ENCODE data around the gene PLEKHA7.

GRCh38 chr11:16832193-16832539, 182.0 kb downstream of the PLEKHA7 start:
- TF ChIP-seq POLR2A (IDR thresholded peaks at IDR 0.05) (no peak), CTCF (IDR thresholded peaks at IDR 0.05) (no peak)
